Measurements from ENCODE around the gene EML1. TPM values are rescaled to one million over a fixed set of nuclear protein-coding genes. Genes with fewer than 3 reads are reported as not detected.

Gene EML1
- total RNA-seq, 5 donors from 2014 or later (not counting 1 experiment from before 2014, with no cell fraction given), result 0.53 to 1.4 (median 0.60) TPM; not detected in 2

- Mint-ChIP-seq H3K9me3 (no peaks in the 10 kb centered on the region), H3K4me3 (no peak overlapping the region), H3K4me1 (peaks cover 8 to 12% (median 8%) of the 10 kb centered on the region in 3 donors), H3K36me3 (no peaks in the 10 kb centered on the region), H3K27me3 (peaks cover 14 to 15% of the 10 kb centered on the region in 2 donors), H3K27ac (no peak overlapping the region)
- ATAC-seq (replicated peaks in 1 of 4) (no peak), DNase-seq (no peak)
- Histone ChIP-seq H3K4me3 (ENCODE audit: control insufficient read depth in 1 of 2, extremely low read depth in 1 of 2, low read length in 1 of 2) (no peak overlapping the region), H3K4me1 (ENCODE audit: control insufficient read depth in 1 of 2, extremely low read depth in 1 of 2, insufficient read depth in 2 of 2, low read length in 2 of 2) (no peaks in the 10 kb centered on the region), H3K36me3 (ENCODE audit: control insufficient read depth in 2 of 2, extremely low read depth in 1 of 2, insufficient read depth in 1 of 2, low read length in 1 of 2) (no peaks in the 10 kb centered on the region), H3K27me3 (replicated peaks in 1 of 2; ENCODE audit: control insufficient read depth in 2 of 2, extremely low read depth in 1 of 2, insufficient read depth in 2 of 2, low read length in 1 of 2) (peaks cover 0 to 18% of the 10 kb centered on the region in 2 experiments), H3K27ac (ENCODE audit: low read length) (no peak overlapping the region), H3K9me3 (no peaks in the 10 kb centered on the region)
- CTCF ChIA-PET, result no interaction called here
- POLR2A ChIA-PET, result no interaction called here
- WGBS (ENCODE audit: insufficient coverage), result 90% methylated on average over 5 of the region's 9 CpGs
These were observed 7.8 kb upstream of the EML1 start for GRCh38 chr14:99785426-99785825.

- Mint-ChIP-seq H3K27ac (no peak overlapping the region), H3K4me1 (peaks cover 12 to 20% (median 15%) of the 10 kb centered on the region in 3 donors), H3K9me3 (no peaks in the 10 kb centered on the region), H3K27me3 (peaks cover 4 to 11% of the 10 kb centered on the region in 2 donors), H3K4me3 (no peak overlapping the region), H3K36me3 (no peaks in the 10 kb centered on the region)
- H3K9me3 ChIP-seq, result no peaks in the 10 kb centered on the region
- no peak overlapping the region for H3K4me3 ChIP-seq (ENCODE audit: control insufficient read depth in 1 of 2, extremely low read depth in 1 of 2, low read length in 1 of 2)
- ATAC-seq (replicated peaks in 1 of 4), result no peak
- CTCF ChIA-PET, result no interaction called here
- WGBS (ENCODE audit: insufficient coverage), result 88% methylated on average over 8 of the region's 8 CpGs
- H3K36me3 ChIP-seq (ENCODE audit: control insufficient read depth in 2 of 2, extremely low read depth in 1 of 2, insufficient read depth in 1 of 2, low read length in 1 of 2), result no peaks in the 10 kb centered on the region
- peaks cover 0 to 12% of the 10 kb centered on the region in 2 experiments for H3K27me3 ChIP-seq (replicated peaks in 1 of 2; ENCODE audit: control insufficient read depth in 2 of 2, extremely low read depth in 1 of 2, insufficient read depth in 2 of 2, low read length in 1 of 2)
- no peak overlapping the region for H3K27ac ChIP-seq (ENCODE audit: low read length)
- no peak for DNase-seq
- H3K4me1 ChIP-seq (ENCODE audit: control insufficient read depth in 1 of 2, extremely low read depth in 1 of 2, insufficient read depth in 2 of 2, low read length in 2 of 2), result no peaks in the 10 kb centered on the region
- POLR2A ChIA-PET, result interaction anchor here in 1 of 2 donors (0.6 kb wide), 1 partner anchor 1032 kb away, joined by 3 read pairs; no protein-coding TSS in a partner anchor
These were observed 6.7 kb upstream of the EML1 start for GRCh38 chr14:99786511-99786989.

GRCh38 chr14:99788713-99789112 lies 4.5 kb upstream of the EML1 start:
- POLR2A ChIA-PET, result no interaction called here
- H3K4me3 ChIP-seq (ENCODE audit: control insufficient read depth in 1 of 2, extremely low read depth in 1 of 2, low read length in 1 of 2), result no peak overlapping the region

GRCh38 chr14:99789581-99789980 lies 3.6 kb upstream of the EML1 start:
- WGBS (ENCODE audit: insufficient coverage), result no CpG with 5 or more reads among the region's 2 CpGs
- peaks cover 4% of the 10 kb centered on the region in 2 donors for H3K27me3 Mint-ChIP-seq
- Histone ChIP-seq H3K27ac (ENCODE audit: low read length) (no peak overlapping the region), H3K27me3 (replicated peaks in 1 of 2; ENCODE audit: control insufficient read depth in 2 of 2, extremely low read depth in 1 of 2, insufficient read depth in 2 of 2, low read length in 1 of 2) (peaks cover 2 to 11% of the 10 kb centered on the region in 2 experiments), H3K36me3 (ENCODE audit: control insufficient read depth in 2 of 2, extremely low read depth in 1 of 2, insufficient read depth in 1 of 2, low read length in 1 of 2) (no peaks in the 10 kb centered on the region), H3K4me1 (ENCODE audit: control insufficient read depth in 1 of 2, extremely low read depth in 1 of 2, insufficient read depth in 2 of 2, low read length in 2 of 2) (peaks cover 0 to 8% of the 10 kb centered on the region in 2 experiments), H3K9me3 (no peaks in the 10 kb centered on the region), H3K4me3 (ENCODE audit: control insufficient read depth in 1 of 2, extremely low read depth in 1 of 2, low read length in 1 of 2) (no peak overlapping the region)
- ATAC-seq (replicated peaks in 1 of 4), result no peak
- CTCF ChIA-PET, result no interaction called here
- H3K4me1 Mint-ChIP-seq, result peaks cover 23 to 31% (median 27%) of the 10 kb centered on the region in 3 donors
- DNase-seq, result no peak
- no peak overlapping the region for H3K4me3 Mint-ChIP-seq
- POLR2A ChIA-PET, result no interaction called here
- H3K36me3 Mint-ChIP-seq, result no peaks in the 10 kb centered on the region
- no peaks in the 10 kb centered on the region for H3K9me3 Mint-ChIP-seq
- H3K27ac Mint-ChIP-seq, result peak overlapping the region in 1 of 2 donors; percentile 20

More at GRCh38 chr14:99788713-99789112, 4.5 kb upstream of the EML1 start:
- Mint-ChIP-seq H3K27ac (no peak overlapping the region), H3K36me3 (no peaks in the 10 kb centered on the region), H3K4me3 (no peak overlapping the region), H3K27me3 (peaks cover 4% of the 10 kb centered on the region in 2 donors), H3K9me3 (no peaks in the 10 kb centered on the region), H3K4me1 (peaks cover 17 to 31% (median 21%) of the 10 kb centered on the region in 3 donors)
- no peaks in the 10 kb centered on the region for H3K9me3 ChIP-seq
- peaks cover 2 to 9% of the 10 kb centered on the region in 2 experiments for H3K27me3 ChIP-seq (replicated peaks in 1 of 2; ENCODE audit: control insufficient read depth in 2 of 2, extremely low read depth in 1 of 2, insufficient read depth in 2 of 2, low read length in 1 of 2)
- ATAC-seq (replicated peaks in 1 of 4) (no peak), DNase-seq (no peak)
- H3K4me1 ChIP-seq (ENCODE audit: control insufficient read depth in 1 of 2, extremely low read depth in 1 of 2, insufficient read depth in 2 of 2, low read length in 2 of 2), result peaks cover 0 to 5% of the 10 kb centered on the region in 2 experiments
- WGBS (ENCODE audit: insufficient coverage), result 100% methylated on average over 1 of the region's 6 CpGs
- H3K27ac ChIP-seq (ENCODE audit: low read length), result no peak overlapping the region
- CTCF ChIA-PET, result no interaction called here
- H3K36me3 ChIP-seq (ENCODE audit: control insufficient read depth in 2 of 2, extremely low read depth in 1 of 2, insufficient read depth in 1 of 2, low read length in 1 of 2), result no peaks in the 10 kb centered on the region

GRCh38 chr14:99790201-99790977 lies 2.8 kb upstream of the EML1 start:
- Histone ChIP-seq H3K27ac (ENCODE audit: low read length) (no peak overlapping the region), H3K9me3 (no peaks in the 10 kb centered on the region), H3K27me3 (replicated peaks in 1 of 2; ENCODE audit: control insufficient read depth in 2 of 2, extremely low read depth in 1 of 2, insufficient read depth in 2 of 2, low read length in 1 of 2) (peaks cover 6 to 11% of the 10 kb centered on the region in 2 experiments), H3K4me3 (ENCODE audit: control insufficient read depth in 1 of 2, extremely low read depth in 1 of 2, low read length in 1 of 2) (no peak overlapping the region), H3K36me3 (ENCODE audit: control insufficient read depth in 2 of 2, extremely low read depth in 1 of 2, insufficient read depth in 1 of 2, low read length in 1 of 2) (no peaks in the 10 kb centered on the region), H3K4me1 (ENCODE audit: control insufficient read depth in 1 of 2, extremely low read depth in 1 of 2, insufficient read depth in 2 of 2, low read length in 2 of 2) (peaks cover 0 to 8% of the 10 kb centered on the region in 2 experiments)
- no peaks in the 10 kb centered on the region for H3K9me3 Mint-ChIP-seq
- peak in 1 of 35 experiments; percentile 9 for DNase-seq
- ATAC-seq (replicated peaks in 1 of 4), result no peak
- ChIA-PET CTCF (no interaction called here), POLR2A (no interaction called here)
- peaks cover 5 to 9% of the 10 kb centered on the region in 2 donors for H3K27me3 Mint-ChIP-seq
- 78% methylated on average over 7 of the region's 7 CpGs for WGBS (ENCODE audit: insufficient coverage)
- no peak overlapping the region for H3K4me3 Mint-ChIP-seq
- no peaks in the 10 kb centered on the region for H3K36me3 Mint-ChIP-seq
- peaks cover 23 to 31% (median 28%) of the 10 kb centered on the region in 3 donors for H3K4me1 Mint-ChIP-seq
- peak overlapping the region; percentile 46 to 56 for H3K27ac Mint-ChIP-seq

- ATAC-seq (replicated peaks in 1 of 4) (no peak), DNase-seq (no peak)
- Mint-ChIP-seq H3K36me3 (no peaks in the 10 kb centered on the region), H3K4me3 (peak overlapping the region in 1 of 3 donors; percentile 8), H3K9me3 (no peaks in the 10 kb centered on the region), H3K27ac (no peak overlapping the region), H3K27me3 (peaks cover 11 to 15% of the 10 kb centered on the region in 2 donors), H3K4me1 (peaks cover 23 to 31% (median 28%) of the 10 kb centered on the region in 3 donors)
- Histone ChIP-seq H3K9me3 (no peaks in the 10 kb centered on the region), H3K4me1 (ENCODE audit: control insufficient read depth in 1 of 2, extremely low read depth in 1 of 2, insufficient read depth in 2 of 2, low read length in 2 of 2) (peaks cover 0 to 8% of the 10 kb centered on the region in 2 experiments), H3K27ac (ENCODE audit: low read length) (no peak overlapping the region), H3K36me3 (ENCODE audit: control insufficient read depth in 2 of 2, extremely low read depth in 1 of 2, insufficient read depth in 1 of 2, low read length in 1 of 2) (no peaks in the 10 kb centered on the region), H3K4me3 (ENCODE audit: control insufficient read depth in 1 of 2, extremely low read depth in 1 of 2, low read length in 1 of 2) (no peak overlapping the region), H3K27me3 (replicated peaks in 1 of 2; ENCODE audit: control insufficient read depth in 2 of 2, extremely low read depth in 1 of 2, insufficient read depth in 2 of 2, low read length in 1 of 2) (peaks cover 6 to 14% of the 10 kb centered on the region in 2 experiments)
- ChIA-PET CTCF (no interaction called here), POLR2A (no interaction called here)
- 93% methylated on average over 6 of the region's 6 CpGs for WGBS (ENCODE audit: insufficient coverage)
These were observed 2.2 kb upstream of the EML1 start for GRCh38 chr14:99790978-99791376.
